ENCODE results near the gene SLC23A3.

Gene SLC23A3

GRCh38 chr2:219175928-219176817 is 6.3 kb upstream of the SLC23A3 start:
- no peak for DNase-seq

- DNase-seq = no peak
Observed at GRCh38 chr2:219175486-219175885, 5.7 kb upstream of the SLC23A3 start.

- DNase-seq = no peak
Observed at GRCh38 chr2:219174801-219175200, 5.0 kb upstream of the SLC23A3 start.

- no peak for DNase-seq
Observed at GRCh38 chr2:219174146-219174545, 4.3 kb upstream of the SLC23A3 start.

GRCh38 chr2:219173176-219173575 is 3.3 kb upstream of the SLC23A3 start:
- DNase-seq = no peak

- no peak for DNase-seq
Observed at GRCh38 chr2:219172231-219173154, 2.7 kb upstream of the SLC23A3 start.

- DNase-seq = peak; percentile 51
Observed at GRCh38 chr2:219171231-219171651, 1.4 kb upstream of the SLC23A3 start.

GRCh38 chr2:219168932-219169331 is 897 bp downstream of the SLC23A3 start:
- no peak for DNase-seq

GRCh38 chr2:219168526-219168925 is 1.3 kb downstream of the SLC23A3 start:
- DNase-seq = no peak

- no peak for DNase-seq
Observed at GRCh38 chr2:219167997-219168396, 1.8 kb downstream of the SLC23A3 start.

- DNase-seq = no peak
Observed at GRCh38 chr2:219165058-219165911, 4.5 kb downstream of the SLC23A3 start.

- no peak for DNase-seq
Observed at GRCh38 chr2:219163156-219163555, 6.7 kb downstream of the SLC23A3 start.

GRCh38 chr2:219161097-219161496 is 8.7 kb downstream of the SLC23A3 start:
- DNase-seq = no peak

- DNase-seq = peak; percentile 99
Observed at GRCh38 chr2:219160186-219161017, 9.4 kb downstream of the SLC23A3 start, which contains the start of gene NHEJ1. Gene NHEJ1, minus strand, starts transcription at chr2:219160815. Its CDS starts 2,453 bp downstream, at chr2:219158362.

GRCh38 chr2:219159771-219160185 is 10.1 kb downstream of the SLC23A3 start:
- DNase-seq = no peak

- DNase-seq = no peak
Observed at GRCh38 chr2:219158586-219158985, 11.2 kb downstream of the SLC23A3 start.

GRCh38 chr2:219158025-219158424 is 11.8 kb downstream of the SLC23A3 start:
- no peak for DNase-seq

GRCh38 chr2:219157396-219157795 is 12.4 kb downstream of the SLC23A3 start:
- no peak for DNase-seq

- peak; percentile 57 for DNase-seq
Observed at GRCh38 chr2:219155054-219155644, 14.7 kb downstream of the SLC23A3 start.

- no peak for DNase-seq
Observed at GRCh38 chr2:219149667-219150066, 20.2 kb downstream of the SLC23A3 start.

- DNase-seq = no peak
Observed at GRCh38 chr2:219142329-219142728, 27.5 kb downstream of the SLC23A3 start.

Measured in retina (tissue), 1 donor.